GM19193 (cell line): ENCODE measurements around the gene NSUN4.

ENCODE experiments used
- POLR2A ChIP-seq: IDR thresholded peaks from 4 replicates; pipeline ENCODE4 v1.6.1; 2011; ENCODE audit not compliant: insufficient read depth, insufficient read length; ENCODE audit errors: extremely low read depth

Gene NSUN4

DNA sequence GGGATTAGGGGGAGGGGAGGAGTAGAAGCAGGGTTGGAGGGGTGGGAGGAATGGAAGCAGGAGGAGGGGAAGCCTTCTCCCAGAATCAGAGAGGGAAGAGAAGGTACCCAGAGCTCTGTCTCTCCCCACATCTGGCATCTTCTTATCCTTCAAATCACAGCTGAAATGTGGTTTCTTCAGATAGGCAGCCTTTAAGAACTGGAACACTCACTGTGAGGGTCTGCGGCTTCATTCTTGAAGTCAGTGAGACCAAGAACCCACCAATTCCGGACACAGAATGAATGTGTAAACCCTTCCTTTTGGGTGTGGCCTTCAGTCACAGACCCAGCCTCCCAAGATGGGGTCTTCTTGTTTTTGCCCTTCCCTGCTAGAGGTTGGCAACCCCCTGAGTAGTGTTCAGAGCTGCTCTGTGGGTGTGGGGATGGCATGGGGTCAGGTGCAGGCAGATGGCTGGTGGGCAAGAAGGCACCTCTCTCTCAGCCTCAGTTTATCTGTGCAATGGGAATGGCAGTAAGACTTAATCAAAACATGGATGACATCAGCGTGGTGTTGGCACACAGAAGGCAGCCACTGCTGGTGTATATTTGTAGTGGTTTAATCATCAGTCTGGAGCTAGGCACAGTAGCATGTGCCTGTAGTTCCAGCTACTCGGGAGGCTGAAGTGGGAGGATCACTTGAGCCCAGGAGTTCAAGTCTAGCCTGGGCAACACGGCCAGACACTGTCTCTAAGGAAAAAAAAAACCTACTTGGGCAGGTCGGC, 60.7 kb downstream of the NSUN4 start:
- no peak for TF ChIP-seq POLR2A

- no peak for TF ChIP-seq POLR2A
Observed at GRCh38 chr1:46401964-46402626, 61.5 kb downstream of the NSUN4 start.

DNA sequence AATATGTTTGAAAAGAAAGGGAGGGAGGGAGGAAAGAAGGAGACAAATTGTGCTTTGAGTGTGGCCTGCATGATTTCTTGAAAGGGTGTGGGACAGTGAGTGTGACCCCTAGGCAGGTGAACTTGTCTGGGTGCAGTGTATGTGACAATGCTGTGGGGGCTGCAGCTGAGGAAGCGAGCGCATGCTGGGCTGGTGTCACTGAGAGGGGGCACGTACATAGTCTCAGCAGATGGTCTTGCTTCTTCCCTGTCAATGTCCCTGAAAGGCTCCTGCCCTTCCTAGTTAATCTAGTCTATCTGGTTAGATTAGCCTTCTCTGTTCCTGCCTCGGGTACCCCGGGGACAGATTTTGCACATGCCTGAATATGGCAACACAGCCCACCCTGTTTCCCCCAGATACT, 63.3 kb downstream of the NSUN4 start:
- TF ChIP-seq POLR2A, result no peak

- no peak for TF ChIP-seq POLR2A
Observed at GRCh38 chr1:46404482-46405196, 64.0 kb downstream of the NSUN4 start.

- no peak for TF ChIP-seq POLR2A
Observed at GRCh38 chr1:46405197-46405555, 64.6 kb downstream of the NSUN4 start.

- no peak for TF ChIP-seq POLR2A
Observed at GRCh38 chr1:46405724-46406123, 65.1 kb downstream of the NSUN4 start.

GRCh38 chr1:46406881-46407608, 66.4 kb downstream of the NSUN4 start:
- no peak for TF ChIP-seq POLR2A

DNA sequence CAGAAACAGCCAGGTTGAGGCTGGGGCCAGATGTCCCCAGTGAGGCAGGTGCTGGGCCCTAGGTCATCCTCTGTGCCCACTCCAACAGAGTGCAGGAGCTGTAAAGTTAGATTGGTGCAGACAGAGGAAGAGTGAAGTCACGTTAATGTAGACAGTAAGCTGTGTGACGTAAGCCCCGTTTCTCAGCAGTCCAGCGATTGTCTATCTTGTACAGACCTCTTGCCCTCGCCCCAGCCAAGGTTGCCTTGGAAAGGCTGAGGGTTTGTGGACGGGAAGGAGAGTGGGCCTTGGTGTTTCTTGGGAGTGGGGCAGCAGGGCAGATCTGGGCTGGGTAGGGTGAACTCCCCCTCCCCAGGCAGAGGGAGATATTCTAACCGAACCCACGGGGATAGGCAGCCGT, 67.0 kb downstream of the NSUN4 start:
- no peak for TF ChIP-seq POLR2A

DNA sequence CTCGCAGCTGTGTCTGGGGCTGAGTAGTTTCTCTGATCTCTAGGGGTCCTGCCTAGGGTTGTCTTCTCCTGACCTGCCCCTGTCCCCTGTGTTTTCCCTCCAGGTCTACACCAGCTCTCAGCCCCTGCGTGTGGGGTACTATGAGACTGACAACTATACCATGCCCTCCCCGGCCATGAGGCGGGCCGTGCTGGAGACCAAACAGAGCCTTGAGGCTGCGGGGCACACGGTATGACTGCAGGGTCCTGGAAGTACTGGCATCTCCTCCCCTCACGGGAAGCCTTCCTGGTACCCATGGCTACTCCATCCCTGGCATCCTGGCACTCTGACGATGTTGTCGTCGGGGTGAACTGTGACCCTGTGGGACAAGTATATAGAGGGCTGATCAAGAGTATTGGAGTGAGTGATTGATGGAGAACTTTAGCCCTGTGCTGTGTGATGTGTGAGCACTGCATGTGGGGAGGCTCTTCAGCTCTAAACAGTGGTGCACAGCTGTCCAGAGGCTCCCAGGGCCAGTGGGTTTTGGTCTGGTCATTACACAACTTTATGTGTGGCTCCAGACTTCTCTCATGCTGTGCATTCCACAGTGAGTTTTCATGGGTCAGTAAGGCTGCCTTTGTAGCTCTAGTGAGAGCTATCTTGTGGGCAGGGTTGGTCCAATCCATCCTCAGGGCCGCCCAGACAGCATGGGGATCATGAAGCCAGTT, 67.9 kb downstream of the NSUN4 start:
- TF ChIP-seq POLR2A, result no peak

DNA sequence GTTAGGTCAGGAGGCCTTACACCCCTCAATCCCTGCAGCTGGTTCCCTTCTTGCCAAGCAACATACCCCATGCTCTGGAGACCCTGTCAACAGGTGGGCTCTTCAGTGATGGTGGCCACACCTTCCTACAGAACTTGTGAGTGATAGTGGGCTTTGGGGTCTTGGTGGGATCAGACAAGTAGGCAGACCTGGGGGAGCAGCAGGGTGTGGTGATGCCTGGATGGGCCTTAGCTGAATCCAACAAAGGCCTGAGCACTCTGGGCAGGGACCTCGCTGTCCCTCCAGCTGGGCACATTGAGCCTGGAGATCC, 68.4 kb downstream of the NSUN4 start:
- TF ChIP-seq POLR2A, result no peak

DNA sequence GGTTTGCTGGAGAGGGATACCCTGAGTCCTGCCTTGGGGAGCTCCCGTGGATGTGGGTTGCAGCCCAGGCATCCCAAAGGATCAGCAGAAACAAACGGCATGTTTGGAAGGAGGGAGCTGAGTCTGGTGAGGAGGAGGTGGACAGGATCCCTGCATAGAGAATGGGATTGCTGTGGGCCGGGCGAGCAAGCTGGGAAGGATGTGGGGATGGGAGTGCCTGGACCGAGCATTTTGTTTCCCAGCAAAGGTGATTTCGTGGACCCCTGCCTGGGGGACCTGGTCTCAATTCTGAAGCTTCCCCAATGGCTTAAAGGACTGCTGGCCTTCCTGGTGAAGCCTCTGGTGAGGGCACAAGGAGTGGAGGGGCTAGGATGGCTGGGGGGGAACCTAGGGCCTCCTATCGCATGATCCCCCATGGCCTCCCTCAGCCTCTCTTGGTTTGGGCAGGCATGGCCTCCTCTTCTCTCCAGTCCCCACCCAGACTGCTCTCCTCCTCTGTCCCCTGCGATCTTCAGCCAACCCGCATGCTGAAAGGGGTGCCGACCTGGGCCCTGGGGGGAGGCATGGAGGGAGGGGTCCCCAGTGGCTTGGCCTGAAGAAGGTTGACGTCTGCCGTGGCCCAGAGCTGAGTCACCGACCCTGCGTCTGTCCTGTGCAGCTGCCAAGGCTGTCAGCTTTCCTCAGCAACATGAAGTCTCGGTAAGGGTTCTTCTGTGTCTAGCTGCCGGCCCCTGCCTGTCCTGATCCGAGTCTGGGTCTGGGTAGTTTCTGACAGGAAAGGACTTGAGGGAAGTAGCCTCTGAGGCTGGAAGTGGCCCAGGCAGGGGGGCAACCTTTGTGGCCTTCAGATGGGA, 69.8 kb downstream of the NSUN4 start:
- no peak for TF ChIP-seq POLR2A

- TF ChIP-seq POLR2A, result no peak
Observed at GRCh38 chr1:46411010-46411405, 70.4 kb downstream of the NSUN4 start.
